ENCODE results near the gene ORAI3.

Gene ORAI3

DNA sequence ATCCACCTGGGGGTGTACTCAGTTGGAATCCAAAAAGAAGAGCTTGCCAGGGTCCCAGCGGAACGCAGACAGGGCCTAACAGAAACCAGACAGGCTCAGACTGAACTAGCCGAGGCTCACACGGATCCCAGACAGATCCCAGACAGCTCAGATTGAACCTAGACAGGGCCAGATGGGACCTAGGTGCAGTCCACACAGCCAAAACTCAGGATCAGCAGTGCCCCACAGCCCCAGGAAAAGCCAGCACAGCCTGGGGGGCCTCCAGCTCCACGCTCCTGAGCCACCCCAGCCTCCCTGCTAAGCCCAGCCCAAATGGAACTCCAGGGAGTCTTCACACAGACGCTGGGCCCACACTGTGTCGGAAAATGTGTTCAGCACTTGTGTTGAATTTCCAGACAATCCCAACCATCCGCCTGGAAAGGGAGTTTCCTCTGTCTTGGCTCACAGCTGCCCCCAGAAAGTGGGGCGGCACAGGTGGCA, 54.0 kb downstream of the ORAI3 start:
- TF ChIP-seq GATA1 (IDR thresholded peaks at IDR 0.05; ENCODE audit: low read depth, low read length) (no peak), POLR2A (IDR thresholded peaks at IDR 0.05; ENCODE audit: low read length) (no peak)
- DNase-seq = no peak

DNA sequence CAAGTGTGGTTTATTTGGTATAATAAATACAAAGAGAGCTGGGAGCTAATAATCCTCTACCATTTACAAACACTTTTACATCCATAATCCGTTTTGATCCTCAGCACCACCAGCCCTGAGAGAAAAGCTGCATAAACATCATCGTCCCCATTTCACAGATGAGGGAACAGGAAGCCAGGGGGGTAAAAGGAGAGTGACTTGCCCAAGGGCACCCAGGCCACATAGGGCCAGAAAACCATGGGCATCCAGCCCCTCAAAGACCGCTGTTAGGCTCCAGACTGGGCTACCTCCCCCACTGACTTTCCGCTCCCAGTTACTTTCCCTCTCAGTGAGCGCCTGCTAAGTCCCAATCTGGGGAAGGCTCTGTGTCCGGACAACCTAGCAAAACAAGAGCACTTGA, 54.9 kb downstream of the ORAI3 start:
- DNase-seq = no peak
- no peak for TF ChIP-seq GATA1 (IDR thresholded peaks at IDR 0.05; ENCODE audit: low read depth, low read length)
- no peak for TF ChIP-seq POLR2A (IDR thresholded peaks at IDR 0.05; ENCODE audit: low read length)
